Upper lobe of left lung (tissue), 6 donors: ENCODE data around the gene SPSB2. TPM values are rescaled to one million over a fixed set of nuclear protein-coding genes. Genes with fewer than 3 reads are reported as not detected.
A peak's percentile ranks its signal among the peaks of the same experiment; 100 is the strongest.

Source experiments
- ATAC-seq, 2 donors: fragments of 200-7000 bp; cut with Tn5 transposase; one replicate each; pipeline ENCODE4 v1.9.1; 2022; ENCODE audit warnings: mild to moderate bottlenecking in 2 of 2, moderate library complexity in 2 of 2; ENCODE audit not compliant: low FRiP score in 2 of 2
- DNase-seq, 2 donors: peaks; one replicate each; pipeline ENCODE4 v3.0.0-alpha.2; 2019 to 2020
- H3K27ac ChIP-seq, 4 donors: fragments of 200-600 bp; sonication (generic); one replicate each; pipeline ENCODE4 v1.5.1; 2016 to 2019
- H3K27me3 ChIP-seq, 4 donors: fragments of 200-600 bp; sonication (generic); one replicate each; pipeline ENCODE4 v1.5.1; 2017 to 2019
- H3K36me3 ChIP-seq, 4 donors: fragments of 200-600 bp; sonication (generic); one replicate each; pipeline ENCODE4 v1.5.1; 2016 to 2019
- H3K4me1 ChIP-seq, 4 donors: fragments of 200-600 bp; sonication (generic); one replicate each; pipeline ENCODE4 v1.5.1; 2018 to 2019
- H3K4me3 ChIP-seq, 4 donors: fragments of 200-600 bp; sonication (generic); one replicate each; pipeline ENCODE4 v1.5.1; 2017 to 2019; ENCODE audit warnings: mild to moderate bottlenecking in 2 of 4, moderate library complexity in 1 of 4
- H3K9me3 ChIP-seq, 4 donors: fragments of 200-600 bp; sonication (generic); one replicate each; pipeline ENCODE4 v1.5.1; 2018 to 2019
- EP300 ChIP-seq, 4 donors: sonication (generic); formaldehyde crosslinking; IDR thresholded peaks; one replicate each; pipeline ENCODE4 v1.5.1; 2017; ENCODE audit warnings: antibody characterized with exemption in 4 of 4, control low read depth in 2 of 4
- POLR2A ChIP-seq, 4 donors: fragments of 450-650 bp; IDR thresholded peaks; one replicate each; pipeline ENCODE4 v1.5.1; 2016 to 2017; ENCODE audit warnings: antibody characterized with exemption in 4 of 4, mild to moderate bottlenecking in 2 of 4
- POLR2AphosphoS5 ChIP-seq, 2 donors: sonication (generic); formaldehyde crosslinking; IDR thresholded peaks; one replicate each; pipeline ENCODE4 v1.5.1; 2017; ENCODE audit warnings: antibody characterized with exemption in 2 of 2
- WGBS, 2 donors: methylation state at CpG; one replicate each; pipeline ENCODE4 v1.1.5; 2017 to 2018; 5-methylcytosine and 5-hydroxymethylcytosine counted together
- total RNA-seq, 6 donors: library from RNA; depleted of rRNA in 4 of 6; stranded (reverse); fragments of >200 nt in 4 of 6; gene quantifications; one replicate each; pipeline versions ENCODE4 v1.1.0 to v1.2.1, GENCODE V29; 2016 to 2021
- TF ChIP-seq, protein P1 (sequence below), 6 experiments: fragments of 450-650 bp in 4 of 6; fragments of 200-600 bp in 2 of 6; sonication (generic) in 2 of 6; IDR thresholded peaks; one replicate each; pipeline ENCODE4 v1.5.1; 2016 to 2019; ENCODE audit warnings: antibody characterized with exemption in 6 of 6
- donor health status: DM: no; HTN: no; CAD: no; lungs with moderate emphysema.
- donor health status: DM: no; HTN: yes; CAD: no; lungs with severe emphysema.

SPSB2 gene
- total RNA-seq, 6 donors from 2014 or later = 27.7 to 63.3 (median 35.0) TPM

DNA sequence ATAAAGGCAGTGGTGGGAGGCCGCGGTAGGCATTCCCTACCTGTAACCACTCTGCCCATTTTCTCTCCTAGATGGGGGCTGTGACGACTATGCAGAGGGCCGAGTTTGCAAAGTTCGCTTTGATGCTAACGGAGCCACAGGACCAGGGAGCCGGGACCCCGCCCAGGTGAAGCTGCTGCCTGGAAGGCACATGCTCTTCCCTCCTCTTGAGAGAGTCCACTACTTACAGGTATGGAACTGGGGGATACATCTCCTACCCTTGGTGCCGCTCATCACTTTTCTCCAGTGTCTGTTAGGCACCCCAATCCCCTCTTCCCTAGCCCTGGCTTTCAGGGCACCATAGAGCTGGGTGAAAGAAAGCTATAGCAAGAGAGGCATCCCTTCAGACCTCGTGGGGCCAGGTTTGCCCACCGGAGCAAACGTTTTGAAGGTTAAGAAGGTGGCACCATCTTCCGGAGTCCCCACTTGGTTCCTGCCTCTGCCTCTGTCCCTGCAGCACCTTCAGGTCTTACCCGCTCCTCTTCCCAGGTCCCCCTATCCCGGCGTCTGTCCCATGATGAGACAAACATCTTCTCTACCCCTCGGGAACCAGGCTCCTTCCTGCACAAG lies 46.9 kb downstream of the SPSB2 start:
- Histone ChIP-seq H3K36me3 (no peaks in the 10 kb centered on the region), H3K27ac (no peak overlapping the region), H3K9me3 (no peaks in the 10 kb centered on the region), H3K4me1 (peaks cover 22 to 46% (median 39%) of the 10 kb centered on the region in 4 donors), H3K27me3 (peaks cover 0 to 23% (median 9%) of the 10 kb centered on the region in 4 donors), H3K4me3 (no peak overlapping the region)
- 83 to 87% methylated on average over 9 to 17 of the region's 17 CpGs for WGBS, 2 donors
- no peak for ATAC-seq
- TF ChIP-seq EP300 (IDR thresholded peaks at IDR 0.05) (no peak), POLR2A (IDR thresholded peaks at IDR 0.05) (no peak), POLR2AphosphoS5 (IDR thresholded peaks at IDR 0.05) (no peak)
- TF ChIP-seq, protein P1, sequence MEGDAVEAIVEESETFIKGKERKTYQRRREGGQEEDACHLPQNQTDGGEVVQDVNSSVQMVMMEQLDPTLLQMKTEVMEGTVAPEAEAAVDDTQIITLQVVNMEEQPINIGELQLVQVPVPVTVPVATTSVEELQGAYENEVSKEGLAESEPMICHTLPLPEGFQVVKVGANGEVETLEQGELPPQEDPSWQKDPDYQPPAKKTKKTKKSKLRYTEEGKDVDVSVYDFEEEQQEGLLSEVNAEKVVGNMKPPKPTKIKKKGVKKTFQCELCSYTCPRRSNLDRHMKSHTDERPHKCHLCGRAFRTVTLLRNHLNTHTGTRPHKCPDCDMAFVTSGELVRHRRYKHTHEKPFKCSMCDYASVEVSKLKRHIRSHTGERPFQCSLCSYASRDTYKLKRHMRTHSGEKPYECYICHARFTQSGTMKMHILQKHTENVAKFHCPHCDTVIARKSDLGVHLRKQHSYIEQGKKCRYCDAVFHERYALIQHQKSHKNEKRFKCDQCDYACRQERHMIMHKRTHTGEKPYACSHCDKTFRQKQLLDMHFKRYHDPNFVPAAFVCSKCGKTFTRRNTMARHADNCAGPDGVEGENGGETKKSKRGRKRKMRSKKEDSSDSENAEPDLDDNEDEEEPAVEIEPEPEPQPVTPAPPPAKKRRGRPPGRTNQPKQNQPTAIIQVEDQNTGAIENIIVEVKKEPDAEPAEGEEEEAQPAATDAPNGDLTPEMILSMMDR (IDR thresholded peaks at IDR 0.05) = no peak
- DNase-seq = no peak

DNA sequence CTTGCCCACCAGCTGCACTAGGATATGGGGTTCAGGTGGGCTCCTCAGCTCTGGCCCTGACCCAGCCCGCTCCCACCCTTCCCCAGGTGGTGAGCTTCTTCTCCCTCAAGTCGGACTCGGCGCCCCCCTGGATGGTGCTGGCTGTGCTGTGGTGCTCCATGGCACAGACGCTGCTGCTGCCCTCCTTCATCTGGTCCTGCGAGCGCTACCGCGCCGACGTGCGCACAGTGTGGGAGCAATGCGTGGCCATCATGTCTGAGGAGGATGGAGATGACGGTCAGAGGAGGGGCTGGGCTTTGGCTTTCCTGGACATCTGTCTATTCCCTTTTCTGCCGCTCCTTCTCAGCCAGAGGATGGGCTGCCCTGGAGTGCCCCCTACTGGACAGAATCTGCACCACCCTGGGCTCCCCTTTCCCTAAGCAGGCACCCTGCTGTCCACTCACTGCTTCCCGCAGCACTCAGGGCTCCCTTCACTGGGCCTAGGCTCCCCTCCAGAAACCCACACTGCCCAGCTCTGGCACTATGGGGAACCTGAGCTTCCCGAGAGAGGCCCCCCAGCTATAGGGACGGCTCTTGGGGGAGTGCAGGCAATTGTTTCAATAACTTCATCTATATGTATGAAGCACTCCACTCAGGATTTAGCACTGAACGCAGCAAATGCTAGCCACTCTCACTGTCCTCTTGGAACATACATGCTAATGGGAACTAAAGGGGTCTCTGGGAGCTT lies 47.5 kb downstream of the SPSB2 start:
- Histone ChIP-seq H3K9me3 (no peaks in the 10 kb centered on the region), H3K27ac (no peak overlapping the region), H3K27me3 (peaks cover 0 to 23% (median 9%) of the 10 kb centered on the region in 4 donors), H3K36me3 (no peaks in the 10 kb centered on the region), H3K4me3 (no peak overlapping the region), H3K4me1 (peaks cover 27 to 51% (median 43%) of the 10 kb centered on the region in 4 donors)
- 9 to 27% methylated on average over 9 to 19 of the region's 19 CpGs for WGBS, 2 donors
- DNase-seq (peak; percentile 85 to 86), ATAC-seq (peak; percentile 79 to 85)
- peak in 1 of 2 donors; percentile 25 for TF ChIP-seq POLR2AphosphoS5 (IDR thresholded peaks at IDR 0.05)
- TF ChIP-seq, protein P1 (IDR thresholded peaks at IDR 0.05) = peak; percentile 84 to 94 (median 92)
- TF ChIP-seq POLR2A (IDR thresholded peaks at IDR 0.05) = no peak

DNA sequence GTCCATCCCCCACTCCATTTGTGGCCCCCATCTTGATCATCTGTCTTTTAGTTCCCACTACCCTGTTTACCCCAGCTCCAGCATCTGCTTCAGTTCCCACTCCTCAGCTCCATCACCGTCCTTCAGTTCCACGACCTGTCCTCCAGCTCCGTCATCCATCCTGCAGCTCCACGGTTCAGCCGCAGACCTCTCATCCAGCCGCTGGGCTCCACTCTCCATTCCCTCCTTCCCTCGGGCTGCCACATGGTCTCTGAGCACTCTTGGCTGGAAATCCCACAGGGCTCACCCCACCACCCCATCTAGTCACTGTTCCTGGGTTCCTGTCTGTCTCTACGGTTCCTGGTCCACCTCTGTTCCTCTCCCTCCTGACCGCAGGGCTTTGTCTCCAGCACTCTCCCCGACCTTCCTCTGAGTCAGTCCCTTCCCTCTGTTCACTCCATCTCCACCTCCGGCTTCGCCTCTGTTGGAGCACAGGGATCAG lies 48.2 kb downstream of the SPSB2 start:
- peaks cover 27 to 51% (median 43%) of the 10 kb centered on the region in 4 donors for H3K4me1 ChIP-seq
- no peak for TF ChIP-seq EP300 (IDR thresholded peaks at IDR 0.05)
- TF ChIP-seq POLR2A (IDR thresholded peaks at IDR 0.05) = no peak
- TF ChIP-seq, protein P1 (IDR thresholded peaks at IDR 0.05) = no peak
- TF ChIP-seq POLR2AphosphoS5 (IDR thresholded peaks at IDR 0.05) = no peak
- DNase-seq (no peak), ATAC-seq (no peak)
- H3K27ac ChIP-seq = no peak overlapping the region
- H3K27me3 ChIP-seq = peaks cover 0 to 23% (median 9%) of the 10 kb centered on the region in 4 donors
- 59 to 65% methylated on average over 12 of the region's 12 CpGs for WGBS, 2 donors
- no peaks in the 10 kb centered on the region for H3K36me3 ChIP-seq
- no peaks in the 10 kb centered on the region for H3K9me3 ChIP-seq
- H3K4me3 ChIP-seq = no peak overlapping the region

DNA sequence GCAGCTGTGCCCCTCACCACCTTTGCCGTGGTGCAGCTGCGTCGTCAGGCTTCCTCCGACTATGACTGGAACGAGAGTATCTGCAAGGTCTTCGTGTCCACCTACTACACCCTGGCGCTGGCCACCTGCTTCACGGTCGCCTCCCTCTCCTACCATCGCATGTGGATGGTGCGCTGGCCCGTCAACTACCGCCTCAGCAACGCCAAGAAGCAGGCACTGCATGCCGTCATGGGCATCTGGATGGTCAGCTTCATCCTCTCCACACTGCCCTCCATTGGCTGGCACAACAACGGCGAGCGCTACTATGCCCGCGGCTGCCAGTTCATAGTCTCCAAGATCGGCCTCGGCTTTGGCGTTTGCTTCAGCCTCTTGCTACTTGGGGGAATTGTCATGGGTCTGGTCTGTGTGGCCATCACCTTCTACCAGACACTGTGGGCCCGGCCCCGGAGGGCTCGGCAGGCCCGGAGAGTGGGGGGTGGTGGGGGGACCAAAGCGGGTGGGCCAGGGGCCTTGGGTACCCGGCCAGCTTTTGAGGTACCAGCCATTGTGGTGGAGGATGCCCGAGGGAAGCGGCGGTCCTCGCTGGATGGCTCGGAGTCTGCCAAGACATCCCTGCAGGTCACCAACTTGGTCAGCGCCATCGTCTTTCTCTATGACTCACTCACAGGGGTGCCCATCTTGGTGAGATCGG lies 48.9 kb downstream of the SPSB2 start:
- Histone ChIP-seq H3K4me3 (no peak overlapping the region), H3K4me1 (peaks cover 23 to 47% (median 38%) of the 10 kb centered on the region in 4 donors), H3K36me3 (no peaks in the 10 kb centered on the region), H3K27me3 (peaks cover 0 to 18% (median 9%) of the 10 kb centered on the region in 4 donors), H3K9me3 (no peaks in the 10 kb centered on the region), H3K27ac (no peak overlapping the region)
- 91 to 97% methylated on average over 19 to 37 of the region's 37 CpGs for WGBS, 2 donors
- DNase-seq (peak in 1 of 2 donors; percentile 66), ATAC-seq (no peak)
- TF ChIP-seq POLR2AphosphoS5 (IDR thresholded peaks at IDR 0.05) (no peak), POLR2A (IDR thresholded peaks at IDR 0.05) (no peak), EP300 (IDR thresholded peaks at IDR 0.05) (no peak)
- TF ChIP-seq, protein P1 (IDR thresholded peaks at IDR 0.05) = no peak
